COLO668 (cell line): ENCODE data around the gene KLHL18.
"Not testable (repeated sequence)": the region's sequence is repeated elsewhere in the genome, so short reads cannot be mapped to it uniquely, and the experiment has no call there.

ENCODE experiments used
- DNase-seq: peaks from one replicate; lab custom pipeline; 2025; ENCODE audit not compliant: unreplicated experiment; lab: John Stamatoyannopoulos, UW

Gene KLHL18

GRCh38 chr3:47313341-47314055, 30.8 kb downstream of the KLHL18 start:
- no peak for DNase-seq

GRCh38 chr3:47314056-47314764, 31.5 kb downstream of the KLHL18 start:
- no peak for DNase-seq

- no peak for DNase-seq
Observed at GRCh38 chr3:47315069-47315647, 32.4 kb downstream of the KLHL18 start.

GRCh38 chr3:47316151-47316550, 33.4 kb downstream of the KLHL18 start:
- DNase-seq = not testable (repeated sequence)

GRCh38 chr3:47318916-47319315, 36.2 kb downstream of the KLHL18 start:
- no peak for DNase-seq

- no peak for DNase-seq
Observed at GRCh38 chr3:47319956-47320355, 37.2 kb downstream of the KLHL18 start.

GRCh38 chr3:47323431-47324277, 40.9 kb downstream of the KLHL18 start:
- DNase-seq = no peak

GRCh38 chr3:47324278-47324865, 41.6 kb downstream of the KLHL18 start:
- DNase-seq = peak; percentile 22

GRCh38 chr3:47333907-47334306, 51.2 kb downstream of the KLHL18 start:
- no peak for DNase-seq

- no peak for DNase-seq
Observed at GRCh38 chr3:47337656-47338055, 54.9 kb downstream of the KLHL18 start.

GRCh38 chr3:47339951-47340350, 57.2 kb downstream of the KLHL18 start:
- no peak for DNase-seq

GRCh38 chr3:47340866-47341265, 58.1 kb downstream of the KLHL18 start:
- DNase-seq = no peak

GRCh38 chr3:47342151-47342550, 59.4 kb downstream of the KLHL18 start:
- no peak for DNase-seq

GRCh38 chr3:47342812-47343211, 60.1 kb downstream of the KLHL18 start:
- DNase-seq = no peak

GRCh38 chr3:47343471-47343971, 60.8 kb downstream of the KLHL18 start:
- no peak for DNase-seq

- DNase-seq = no peak
Observed at GRCh38 chr3:47344971-47345370, 62.2 kb downstream of the KLHL18 start.

- DNase-seq = no peak
Observed at GRCh38 chr3:47347217-47347801, 64.6 kb downstream of the KLHL18 start.

GRCh38 chr3:47348411-47349154, 65.8 kb downstream of the KLHL18 start:
- no peak for DNase-seq

- DNase-seq = no peak
Observed at GRCh38 chr3:47355010-47355409, 72.3 kb downstream of the KLHL18 start.

- no peak for DNase-seq
Observed at GRCh38 chr3:47356201-47356600, 73.5 kb downstream of the KLHL18 start.
